BLaER1 (cell line): ENCODE data around the gene TSSK6.
"Not testable (repeated sequence)": the region's sequence is repeated elsewhere in the genome, so short reads cannot be mapped to it uniquely, and the experiment has no call there.

Experiments used
- H3K27ac ChIP-seq: shearing (Covaris generic); formaldehyde crosslinking; 2 replicates; pipeline ENCODE4 v1.8.1; 2022
- H3K27me3 ChIP-seq: shearing (Covaris generic); formaldehyde crosslinking; 2 replicates; pipeline ENCODE4 v1.8.1; 2022
- H3K36me3 ChIP-seq: shearing (Covaris generic); formaldehyde crosslinking; 2 replicates; pipeline ENCODE4 v1.8.1; 2022
- H3K4me1 ChIP-seq: shearing (Covaris generic); formaldehyde crosslinking; 2 replicates; pipeline ENCODE4 v1.8.1; 2022
- H3K4me2 ChIP-seq: shearing (Covaris generic); formaldehyde crosslinking; 2 replicates; pipeline ENCODE4 v1.8.1; 2022
- H3K4me3 ChIP-seq: shearing (Covaris generic); formaldehyde crosslinking; 2 replicates; pipeline ENCODE4 v1.8.1; 2022
- H3K9ac ChIP-seq: shearing (Covaris generic); formaldehyde crosslinking; 2 replicates; pipeline ENCODE4 v1.8.1; 2022
- H3K9me3 ChIP-seq: shearing (Covaris generic); formaldehyde crosslinking; 2 replicates; pipeline ENCODE4 v1.8.1; 2022
- H4K20me1 ChIP-seq: shearing (Covaris generic); formaldehyde crosslinking; 2 replicates; pipeline ENCODE4 v1.8.1; 2022
- Cebpa-rat ChIP-seq: shearing (Covaris generic); IDR thresholded peaks from 2 replicates; pipeline ENCODE4 v1.8.1; 2022

TSSK6 gene

DNA sequence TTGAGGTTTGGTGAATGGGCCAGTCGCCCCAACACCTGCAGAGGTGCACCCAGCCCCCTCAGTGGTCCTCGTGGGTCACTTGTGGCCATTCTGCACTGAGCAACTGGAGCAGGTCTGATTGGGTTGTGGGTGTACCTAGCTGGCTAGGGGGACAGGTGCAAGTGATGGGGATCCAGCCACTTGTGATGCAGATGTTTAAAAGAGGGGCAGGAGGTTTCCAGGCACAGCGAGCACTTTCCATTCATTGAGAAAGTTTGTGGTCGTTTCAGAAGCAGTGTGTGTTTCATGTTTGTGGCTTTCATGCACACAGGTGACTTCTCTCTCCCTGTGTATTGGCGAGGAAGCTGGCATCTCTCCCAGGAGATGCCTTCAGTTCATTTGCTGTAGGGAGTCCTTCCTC is 34.7 kb downstream of the TSSK6 start:
- TF ChIP-seq Cebpa-rat: no peak

DNA sequence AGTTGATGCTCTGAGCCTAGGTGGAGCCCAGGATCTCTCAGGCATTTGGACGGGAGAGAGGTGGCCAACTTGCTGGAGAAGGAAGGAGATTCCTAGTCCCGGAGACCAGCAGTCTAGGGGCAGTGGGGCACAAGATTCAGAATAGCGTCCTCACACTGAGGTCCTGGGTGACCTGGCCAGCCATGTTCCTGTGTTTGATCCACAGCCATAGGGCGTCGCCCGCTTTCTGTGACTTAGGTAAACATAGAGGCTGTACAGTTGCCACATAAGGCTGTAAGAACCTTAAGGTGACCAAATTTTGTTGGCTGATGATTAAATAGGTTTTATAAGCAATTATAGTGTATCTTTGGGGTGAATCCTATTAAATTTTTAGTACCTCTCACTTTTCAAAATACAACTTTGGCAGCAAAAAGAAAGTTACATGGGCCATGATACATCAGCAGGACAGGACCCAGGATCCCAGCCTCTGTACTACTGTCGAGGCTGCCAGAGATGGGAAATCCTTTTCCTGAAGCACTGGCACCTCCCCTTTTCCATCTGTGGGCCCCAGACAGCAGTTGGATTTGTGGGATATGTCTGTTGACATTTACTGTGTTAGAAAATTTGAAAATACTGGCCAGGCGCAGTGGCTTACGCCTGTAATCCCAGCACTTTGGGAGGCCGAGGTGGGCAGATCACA is 37.5 kb downstream of the TSSK6 start:
- Histone ChIP-seq H3K9ac (no peak overlapping the region), H3K27me3 (no peaks in the 10 kb centered on the region), H3K4me2 (no peak overlapping the region), H3K4me1 (peaks cover 80% of the 10 kb centered on the region), H3K36me3 (peaks cover 93% of the 10 kb centered on the region), H3K27ac (no peak overlapping the region), H4K20me1 (peaks cover 100% of the 10 kb centered on the region), H3K4me3 (no peak overlapping the region), H3K9me3 (no peaks in the 10 kb centered on the region)
- TF ChIP-seq Cebpa-rat: no peak

More for the DNA sequence above, 34.7 kb downstream of the TSSK6 start:
- Histone ChIP-seq H3K27me3 (no peaks in the 10 kb centered on the region), H3K4me2 (peak overlapping the region; percentile 60), H3K9ac (0 out of 2 replicates have a peak overlapping the region, but pooled peaks have one; percentile 21), H3K36me3 (peaks cover 75% of the 10 kb centered on the region), H4K20me1 (peaks cover 100% of the 10 kb centered on the region), H3K4me3 (no peak overlapping the region), H3K9me3 (no peaks in the 10 kb centered on the region), H3K4me1 (peaks cover 79% of the 10 kb centered on the region), H3K27ac (peak overlapping the region; percentile 8; the same call in 1 of the 2 replicates)

GRCh38 chr19:19475849-19476828 is 39.2 kb downstream of the TSSK6 start:
- peaks cover 75% of the 10 kb centered on the region for H3K4me1 ChIP-seq
- H3K4me2 ChIP-seq: no peak overlapping the region
- 0 out of 2 replicates have a peak overlapping the region, but pooled peaks have one; percentile 6 for H3K27ac ChIP-seq
- peaks cover 91% of the 10 kb centered on the region for H3K36me3 ChIP-seq
- no peak for TF ChIP-seq Cebpa-rat
- H4K20me1 ChIP-seq: peaks cover 99% of the 10 kb centered on the region
- no peak overlapping the region for H3K4me3 ChIP-seq
- H3K9me3 ChIP-seq: no peaks in the 10 kb centered on the region
- H3K9ac ChIP-seq: 0 out of 2 replicates have a peak overlapping the region, but pooled peaks have one; percentile 24
- no peaks in the 10 kb centered on the region for H3K27me3 ChIP-seq

- Histone ChIP-seq H3K9me3 (no peaks in the 10 kb centered on the region), H3K36me3 (peaks cover 91% of the 10 kb centered on the region), H4K20me1 (peaks cover 99% of the 10 kb centered on the region), H3K9ac (0 out of 2 replicates have a peak overlapping the region, but pooled peaks have one; percentile 24), H3K4me3 (no peak overlapping the region), H3K4me2 (no peak overlapping the region), H3K4me1 (peaks cover 73% of the 10 kb centered on the region), H3K27me3 (no peaks in the 10 kb centered on the region), H3K27ac (0 out of 2 replicates have a peak overlapping the region, but pooled peaks have one; percentile 6)
- no peak for TF ChIP-seq Cebpa-rat
These were observed 40.2 kb downstream of the TSSK6 start for GRCh38 chr19:19475015-19475765.

GRCh38 chr19:19472106-19472505 is 43.2 kb downstream of the TSSK6 start:
- Histone ChIP-seq H3K4me1 (peaks cover 50% of the 10 kb centered on the region), H3K9me3 (peaks cover 26% of the 10 kb centered on the region), H3K36me3 (peaks cover 97% of the 10 kb centered on the region), H4K20me1 (peaks cover 76% of the 10 kb centered on the region)
- H3K9ac ChIP-seq, H3K27me3 ChIP-seq, H3K4me3 ChIP-seq, H3K4me2 ChIP-seq, H3K27ac ChIP-seq: not testable (repeated sequence)

DNA sequence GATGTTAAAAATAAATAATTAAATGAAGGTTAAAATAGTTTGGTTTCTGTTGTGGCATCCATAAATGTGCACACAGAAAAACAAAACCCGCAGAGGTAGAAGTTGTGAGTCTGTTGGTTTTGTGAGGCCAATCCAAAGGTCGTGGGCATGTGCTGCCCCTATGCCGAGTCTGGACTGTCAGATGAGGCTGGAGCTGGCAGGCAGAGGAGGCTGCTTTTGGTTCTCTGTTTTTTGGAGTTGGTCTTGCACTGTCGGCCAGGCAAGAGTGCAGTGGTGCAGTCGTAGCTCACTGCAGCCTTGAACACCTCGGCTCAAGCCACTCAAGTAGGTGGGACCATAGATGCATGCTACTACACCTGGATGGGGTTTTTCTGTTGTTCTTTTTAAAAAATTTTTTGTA is 43.7 kb downstream of the TSSK6 start:
- peaks cover 72% of the 10 kb centered on the region for H4K20me1 ChIP-seq
- H3K4me3 ChIP-seq: no peak overlapping the region
- no peaks in the 10 kb centered on the region for H3K27me3 ChIP-seq
- H3K9ac ChIP-seq: no peak overlapping the region
- H3K9me3 ChIP-seq: peaks cover 30% of the 10 kb centered on the region
- TF ChIP-seq Cebpa-rat: no peak
- peaks cover 50% of the 10 kb centered on the region for H3K4me1 ChIP-seq
- H3K36me3 ChIP-seq: peaks cover 97% of the 10 kb centered on the region
- H3K4me2 ChIP-seq: no peak overlapping the region
- no peak overlapping the region for H3K27ac ChIP-seq

- no peak overlapping the region for H3K4me2 ChIP-seq
These were observed 44.8 kb downstream of the TSSK6 start for GRCh38 chr19:19470579-19470978.

DNA sequence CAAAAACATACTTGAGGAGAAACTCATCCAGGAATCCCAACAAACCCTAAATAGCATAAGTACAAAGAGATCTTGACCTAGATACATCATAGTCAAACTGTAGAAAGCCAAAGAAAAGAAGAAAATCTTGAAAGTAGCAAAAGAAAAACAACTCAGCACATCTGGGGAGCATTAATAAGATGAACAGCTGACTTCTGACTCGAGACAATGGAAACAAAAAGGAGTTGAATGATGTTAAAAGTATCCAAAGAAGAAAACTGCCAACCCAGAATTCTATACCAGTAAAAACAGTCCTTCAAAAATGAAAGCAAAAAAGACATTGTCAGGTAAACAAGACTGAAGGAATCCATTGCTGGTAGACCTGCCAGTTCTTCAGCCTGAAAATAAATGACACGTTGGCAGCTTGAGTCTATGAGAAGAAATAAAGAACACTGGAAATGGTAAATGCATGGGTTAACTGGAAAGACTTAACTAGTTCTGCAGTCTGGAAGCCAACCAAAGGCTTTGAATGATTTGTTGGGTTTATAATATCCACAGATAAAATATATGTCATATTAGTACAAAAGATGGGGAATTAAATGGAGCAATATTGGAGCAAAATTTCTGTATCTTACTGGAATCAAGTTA is 46.8 kb downstream of the TSSK6 start:
- Histone ChIP-seq H3K27ac (no peak overlapping the region), H4K20me1 (peaks cover 61% of the 10 kb centered on the region), H3K36me3 (peaks cover 97% of the 10 kb centered on the region), H3K4me1 (peaks cover 32% of the 10 kb centered on the region), H3K9ac (no peak overlapping the region), H3K4me3 (peak overlapping the region; percentile 21; the same call in 1 of the 2 replicates), H3K27me3 (no peaks in the 10 kb centered on the region), H3K4me2 (no peak overlapping the region), H3K9me3 (peaks cover 59% of the 10 kb centered on the region)
- no peak for TF ChIP-seq Cebpa-rat

More at GRCh38 chr19:19470579-19470978, 44.8 kb downstream of the TSSK6 start:
- H3K9ac ChIP-seq: no peak overlapping the region
- H3K4me1 ChIP-seq: peaks cover 46% of the 10 kb centered on the region
- peaks cover 61% of the 10 kb centered on the region for H4K20me1 ChIP-seq
- no peak for TF ChIP-seq Cebpa-rat
- no peaks in the 10 kb centered on the region for H3K27me3 ChIP-seq
- H3K36me3 ChIP-seq: peaks cover 97% of the 10 kb centered on the region
- no peak overlapping the region for H3K27ac ChIP-seq
- H3K9me3 ChIP-seq: peaks cover 41% of the 10 kb centered on the region
- H3K4me3 ChIP-seq: no peak overlapping the region

DNA sequence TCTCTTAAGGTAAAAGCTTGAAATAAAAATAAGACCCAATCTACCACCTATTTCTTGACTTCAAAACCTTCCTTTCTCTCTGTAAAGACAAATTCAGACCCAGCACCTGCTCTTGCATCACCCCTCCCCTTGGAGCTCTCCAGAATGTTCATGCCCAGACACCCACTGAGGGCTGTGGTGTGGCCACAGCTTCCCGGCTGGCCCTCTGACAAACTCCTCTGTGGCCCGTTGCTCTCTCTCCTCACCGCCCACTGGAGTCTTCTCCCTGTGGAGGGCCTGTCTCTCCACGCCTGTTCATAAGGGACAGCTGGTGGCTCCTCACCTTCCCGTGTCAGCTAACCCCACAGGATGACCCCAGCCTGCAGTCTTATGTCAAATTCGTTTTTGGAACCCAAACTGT is 49.1 kb downstream of the TSSK6 start:
- TF ChIP-seq Cebpa-rat: no peak
- Histone ChIP-seq H3K4me1 (peaks cover 36% of the 10 kb centered on the region), H3K9ac (no peak overlapping the region), H3K9me3 (peaks cover 59% of the 10 kb centered on the region), H3K27ac (no peak overlapping the region), H3K27me3 (no peaks in the 10 kb centered on the region), H3K36me3 (peaks cover 78% of the 10 kb centered on the region), H4K20me1 (peaks cover 63% of the 10 kb centered on the region), H3K4me2 (no peak overlapping the region), H3K4me3 (0 out of 2 replicates have a peak overlapping the region, but pooled peaks have one; percentile 2)
